MM.1S (cell line): Measurements from ENCODE around the gene ZFPM1.

Experiments used
- EZH2 ChIP-seq: fragments of 300-600 bp; sonication (generic); optimal IDR thresholded peaks from 2 replicates; pipeline ENCODE3; 2017; ENCODE audit warnings: low read depth, mild to moderate bottlenecking, antibody characterized with exemption, low read length, mixed read lengths
- EZH2phosphoT487 ChIP-seq: fragments of 300-600 bp; sonication (generic); IDR thresholded peaks from 2 replicates; pipeline ENCODE4 v1.6.1; 2018; ENCODE audit warnings: antibody characterized with exemption, low read length
- TF ChIP-seq, protein P1 (sequence below): fragments of 300-600 bp; sonication (generic); IDR thresholded peaks from 2 replicates; pipeline ENCODE4 v1.5.1; 2016; ENCODE audit warnings: antibody characterized with exemption, low read length, mixed read lengths

DNA sequence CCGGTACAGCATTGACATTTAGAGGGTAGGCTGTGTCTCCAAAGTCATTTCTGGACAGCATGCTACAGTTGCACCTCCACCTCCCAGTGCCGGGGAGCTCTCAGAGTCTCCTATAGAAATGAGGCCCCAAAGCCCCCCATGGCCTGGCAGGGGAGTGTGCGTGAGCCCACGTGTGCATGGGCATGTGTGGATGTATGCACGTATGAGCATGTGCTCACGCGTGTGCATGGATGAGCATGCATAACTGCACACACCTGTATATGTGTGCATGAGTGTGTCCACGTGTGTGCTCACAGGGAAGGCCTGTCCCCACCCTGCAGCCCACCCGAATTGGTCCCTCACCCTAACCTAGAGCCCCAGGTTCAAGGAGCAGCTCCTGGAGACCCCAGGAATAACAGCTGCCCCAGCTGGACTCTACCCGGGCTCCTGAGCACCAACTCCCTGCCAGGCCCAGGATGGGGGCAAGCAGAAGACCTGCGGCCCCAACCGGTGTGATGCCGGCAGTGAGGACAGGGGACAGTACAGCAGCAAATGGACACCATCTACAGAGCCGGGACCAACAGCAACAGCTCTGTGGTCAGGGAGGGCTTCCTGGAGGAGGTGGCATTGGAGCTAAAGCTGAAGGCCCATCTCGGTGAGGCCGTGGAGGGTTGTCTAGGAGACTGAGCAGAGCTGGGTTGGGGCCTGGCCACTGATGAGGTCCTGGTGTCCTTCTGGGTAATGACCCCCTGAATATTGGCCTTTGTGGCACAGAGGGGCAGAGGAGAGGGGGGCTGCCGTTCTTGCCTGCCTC lies 35.2 kb upstream of the ZFPM1 start:
- TF ChIP-seq EZH2 (no peak), EZH2phosphoT487 (no peak)
- TF ChIP-seq, protein P1, sequence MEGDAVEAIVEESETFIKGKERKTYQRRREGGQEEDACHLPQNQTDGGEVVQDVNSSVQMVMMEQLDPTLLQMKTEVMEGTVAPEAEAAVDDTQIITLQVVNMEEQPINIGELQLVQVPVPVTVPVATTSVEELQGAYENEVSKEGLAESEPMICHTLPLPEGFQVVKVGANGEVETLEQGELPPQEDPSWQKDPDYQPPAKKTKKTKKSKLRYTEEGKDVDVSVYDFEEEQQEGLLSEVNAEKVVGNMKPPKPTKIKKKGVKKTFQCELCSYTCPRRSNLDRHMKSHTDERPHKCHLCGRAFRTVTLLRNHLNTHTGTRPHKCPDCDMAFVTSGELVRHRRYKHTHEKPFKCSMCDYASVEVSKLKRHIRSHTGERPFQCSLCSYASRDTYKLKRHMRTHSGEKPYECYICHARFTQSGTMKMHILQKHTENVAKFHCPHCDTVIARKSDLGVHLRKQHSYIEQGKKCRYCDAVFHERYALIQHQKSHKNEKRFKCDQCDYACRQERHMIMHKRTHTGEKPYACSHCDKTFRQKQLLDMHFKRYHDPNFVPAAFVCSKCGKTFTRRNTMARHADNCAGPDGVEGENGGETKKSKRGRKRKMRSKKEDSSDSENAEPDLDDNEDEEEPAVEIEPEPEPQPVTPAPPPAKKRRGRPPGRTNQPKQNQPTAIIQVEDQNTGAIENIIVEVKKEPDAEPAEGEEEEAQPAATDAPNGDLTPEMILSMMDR: no peak
